Activated effector memory CD4-positive, alpha-beta T cell treated with anti-CD3 and anti-CD28 coated beads, Interleukin-2, amount 50 U/mL, for 16 hours (primary cell): ENCODE data around the gene LRMDA.

Experiments used
- DNase-seq: peaks from one replicate; pipeline ENCODE4 v3.0.0-alpha.2; 2020

LRMDA gene

DNA sequence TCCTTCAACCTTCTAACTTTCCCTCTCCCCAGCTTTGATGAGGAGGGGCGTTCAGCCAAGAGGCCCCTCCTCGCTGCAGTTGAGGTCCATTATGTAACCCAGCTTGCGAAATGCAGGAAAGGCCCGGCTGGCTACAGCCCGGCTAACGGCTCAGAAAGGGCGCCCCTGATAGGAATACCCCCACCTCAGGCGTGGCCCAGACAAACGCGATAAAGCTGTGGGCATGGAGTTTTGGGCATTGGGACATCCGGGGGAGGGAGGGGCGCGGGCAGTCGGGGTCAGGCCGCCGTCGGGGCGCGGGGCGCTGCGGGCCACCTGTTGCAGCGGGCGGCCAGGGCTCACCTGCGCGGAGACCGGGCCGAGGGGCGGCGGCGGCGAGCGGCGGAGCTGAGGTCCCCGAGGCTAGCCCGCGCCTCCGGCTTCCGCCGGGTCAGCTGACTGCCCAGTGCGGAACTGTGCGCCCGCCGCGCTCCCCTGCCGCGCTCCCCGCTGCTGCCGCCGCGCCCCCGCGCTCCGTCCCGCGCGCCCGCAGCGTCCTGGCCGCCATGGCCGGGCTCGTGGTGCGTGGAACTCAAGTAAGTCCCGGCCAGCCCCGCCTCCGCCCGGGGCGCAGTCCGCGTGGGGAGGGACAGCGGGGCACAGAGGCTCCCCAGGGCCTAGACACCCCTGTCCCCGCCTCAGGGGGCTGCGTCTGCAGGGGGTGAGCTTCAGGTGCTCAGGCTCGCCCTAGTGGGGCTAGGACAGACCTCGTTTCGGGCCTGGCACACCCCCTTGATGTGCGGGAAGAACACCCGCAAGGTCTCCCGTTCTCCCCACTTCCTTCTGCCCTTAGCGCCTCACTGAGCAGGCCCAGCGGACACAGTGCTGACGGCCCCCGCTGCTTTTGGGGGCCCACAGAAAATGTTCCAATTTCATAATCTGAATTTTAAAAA, at the start of gene LRMDA:
LRMDA (plus strand) TSS at position 445 of the 932 bp plus-strand sequence.
- DNase-seq, result peak; percentile 21

DNA sequence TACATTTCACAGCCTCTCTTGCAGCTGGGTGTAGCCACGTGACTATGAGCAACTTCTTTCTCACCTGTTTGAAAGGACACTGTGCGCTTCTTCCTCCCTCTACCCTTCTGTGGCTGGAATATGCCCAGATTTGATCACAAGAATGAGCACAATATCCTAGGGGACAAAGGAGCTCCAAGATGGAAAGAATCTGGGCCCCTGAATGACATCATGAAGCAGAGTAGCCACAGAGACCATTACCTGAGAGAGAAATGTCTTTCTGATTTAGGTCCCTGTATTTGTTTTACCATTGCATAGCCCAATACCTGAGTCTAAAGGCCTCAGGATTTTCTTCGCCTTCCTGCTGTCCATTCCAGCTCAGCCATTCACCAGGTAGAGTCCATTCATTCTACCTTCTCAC, 45.3 kb upstream of the LRMDA start:
- no peak for DNase-seq

GRCh38 chr10:75388082-75388481, 43.3 kb upstream of the LRMDA start:
- no peak for DNase-seq

DNA sequence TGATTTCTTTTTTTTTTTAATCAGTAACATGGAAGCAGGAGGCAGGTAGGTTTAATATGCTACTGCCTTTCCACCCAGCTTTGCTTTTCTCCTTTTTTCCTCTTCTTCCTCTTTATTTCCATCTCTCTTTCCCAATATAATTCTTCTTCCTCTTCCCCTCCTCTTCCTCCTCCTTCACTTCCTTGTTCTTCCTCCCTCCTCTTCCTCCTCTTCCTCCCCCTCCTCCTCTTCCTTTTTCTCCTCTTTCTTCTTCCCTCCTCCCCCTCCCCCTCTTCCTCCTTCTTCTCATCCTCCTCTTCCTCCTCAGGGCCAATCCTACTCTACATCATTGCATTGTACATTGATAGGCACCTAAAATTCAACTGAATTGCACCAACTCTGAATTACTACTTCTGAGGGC, 41.2 kb upstream of the LRMDA start:
- no peak for DNase-seq

DNA sequence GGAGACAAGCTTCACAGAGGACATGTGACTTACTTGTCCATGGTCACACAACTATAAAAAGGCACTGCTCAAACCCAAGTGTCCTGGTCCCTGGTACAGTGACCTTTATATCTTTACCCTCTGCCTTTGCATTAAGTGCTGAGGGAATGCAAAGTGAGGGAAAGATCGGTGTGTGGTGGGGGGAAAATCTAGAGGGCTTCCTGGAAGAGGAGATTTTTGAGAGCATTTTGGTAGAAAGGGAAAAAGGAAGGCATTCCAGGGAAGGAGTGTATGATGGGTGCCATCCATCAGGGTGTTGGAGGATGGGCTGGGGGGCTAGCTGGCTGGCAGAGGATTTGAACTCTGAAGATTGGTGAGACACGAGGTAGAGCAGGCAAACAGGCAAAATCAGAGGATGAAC, 39.2 kb upstream of the LRMDA start:
- no peak for DNase-seq

DNA sequence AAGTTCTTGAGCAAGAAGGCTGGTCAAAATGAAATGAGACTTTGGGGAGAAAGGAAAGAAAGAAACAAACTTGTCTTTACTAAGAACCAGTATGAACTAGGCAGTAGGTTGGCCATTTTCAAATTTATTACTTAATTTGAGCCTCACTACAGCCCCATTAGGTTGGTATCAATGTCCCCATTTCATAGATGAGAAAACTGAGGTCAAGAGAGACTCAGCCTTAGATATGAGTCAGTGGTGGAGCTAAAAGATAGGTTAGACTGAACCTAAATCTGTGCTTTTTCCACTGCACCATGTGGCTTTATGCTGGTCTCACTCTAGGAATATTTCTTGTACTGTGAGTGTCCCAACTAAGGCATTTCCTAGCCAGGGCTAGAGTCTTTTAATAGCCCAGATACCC, 38.7 kb upstream of the LRMDA start:
- DNase-seq, result no peak

GRCh38 chr10:75394221-75394620, 37.2 kb upstream of the LRMDA start:
- DNase-seq, result no peak

DNA sequence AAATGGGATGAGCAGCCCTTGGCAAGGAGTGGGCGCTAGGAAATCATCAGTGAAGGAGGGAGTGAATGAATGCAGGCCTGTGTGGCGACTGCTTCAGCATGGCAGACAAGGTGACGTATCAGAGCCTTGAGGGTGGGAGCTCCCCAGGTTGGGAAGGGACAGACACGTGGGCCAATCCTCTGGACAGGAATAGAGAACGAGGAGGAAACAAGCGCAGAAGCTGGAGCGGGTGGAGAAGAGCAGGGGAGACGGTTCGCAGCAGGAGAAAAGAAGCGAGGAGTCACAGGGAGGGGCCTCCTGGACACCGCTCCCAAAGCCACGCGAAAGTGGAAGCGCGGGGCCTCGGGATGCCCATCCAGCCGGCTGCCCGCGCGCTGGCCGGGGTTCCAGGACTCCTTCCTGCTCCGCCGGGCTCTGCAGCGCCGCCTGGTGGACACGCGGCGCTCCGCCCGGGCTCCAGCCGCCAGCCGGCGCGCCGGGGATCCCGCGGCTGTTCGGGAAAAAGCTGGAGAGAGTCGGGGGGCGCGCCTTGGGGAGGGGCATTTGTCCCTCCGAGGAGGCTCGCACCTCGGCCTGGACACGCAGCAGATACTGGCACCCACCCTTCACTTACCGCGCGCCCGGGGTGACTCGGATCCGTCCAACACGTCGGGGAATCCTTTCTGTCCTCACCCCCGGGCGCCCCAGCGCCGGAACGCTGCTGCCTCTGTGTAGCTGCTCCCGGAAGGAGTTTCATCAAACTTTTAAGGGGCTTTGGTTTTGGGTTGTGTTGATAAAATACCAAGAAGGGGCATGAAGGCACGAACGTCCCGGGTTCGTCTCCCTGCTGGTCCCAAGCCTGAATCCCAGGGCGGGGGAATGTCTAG, 36.1 kb upstream of the LRMDA start:
- no peak for DNase-seq

DNA sequence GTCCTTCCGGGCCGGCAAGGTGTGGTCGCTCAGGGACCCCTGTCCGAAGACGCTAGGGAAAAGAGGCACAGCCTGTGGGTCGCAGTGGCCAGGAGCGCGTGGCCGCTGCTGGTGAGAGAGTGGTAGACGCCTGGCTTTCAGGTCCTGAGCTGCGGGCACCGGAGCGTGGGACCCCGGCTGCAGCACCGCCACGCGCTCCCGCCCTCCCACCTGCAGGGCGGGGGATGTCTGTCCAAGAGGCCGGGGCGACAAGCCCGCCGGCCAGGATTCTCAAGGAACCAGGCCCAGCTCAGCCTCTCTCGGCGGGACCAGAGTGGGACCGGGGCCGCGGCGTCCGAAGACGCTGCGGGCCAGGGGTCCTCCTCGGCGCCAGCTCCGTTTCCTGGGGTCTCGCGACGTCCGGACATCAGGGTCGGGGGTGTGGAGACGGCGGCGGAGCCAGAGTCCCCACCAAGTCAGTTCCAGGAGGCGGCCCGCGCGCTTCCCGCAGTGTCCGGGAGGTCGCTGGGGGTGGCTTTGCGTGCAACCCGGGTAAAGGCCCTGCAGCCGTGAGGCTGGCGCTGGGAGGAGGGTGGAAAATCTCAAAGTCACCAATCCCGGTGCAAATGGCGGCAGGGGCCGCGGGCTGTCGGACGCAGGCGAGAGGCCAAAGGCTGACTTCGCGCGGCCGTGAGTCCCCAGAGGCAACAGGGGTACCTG, 35.3 kb upstream of the LRMDA start:
- no peak for DNase-seq

DNA sequence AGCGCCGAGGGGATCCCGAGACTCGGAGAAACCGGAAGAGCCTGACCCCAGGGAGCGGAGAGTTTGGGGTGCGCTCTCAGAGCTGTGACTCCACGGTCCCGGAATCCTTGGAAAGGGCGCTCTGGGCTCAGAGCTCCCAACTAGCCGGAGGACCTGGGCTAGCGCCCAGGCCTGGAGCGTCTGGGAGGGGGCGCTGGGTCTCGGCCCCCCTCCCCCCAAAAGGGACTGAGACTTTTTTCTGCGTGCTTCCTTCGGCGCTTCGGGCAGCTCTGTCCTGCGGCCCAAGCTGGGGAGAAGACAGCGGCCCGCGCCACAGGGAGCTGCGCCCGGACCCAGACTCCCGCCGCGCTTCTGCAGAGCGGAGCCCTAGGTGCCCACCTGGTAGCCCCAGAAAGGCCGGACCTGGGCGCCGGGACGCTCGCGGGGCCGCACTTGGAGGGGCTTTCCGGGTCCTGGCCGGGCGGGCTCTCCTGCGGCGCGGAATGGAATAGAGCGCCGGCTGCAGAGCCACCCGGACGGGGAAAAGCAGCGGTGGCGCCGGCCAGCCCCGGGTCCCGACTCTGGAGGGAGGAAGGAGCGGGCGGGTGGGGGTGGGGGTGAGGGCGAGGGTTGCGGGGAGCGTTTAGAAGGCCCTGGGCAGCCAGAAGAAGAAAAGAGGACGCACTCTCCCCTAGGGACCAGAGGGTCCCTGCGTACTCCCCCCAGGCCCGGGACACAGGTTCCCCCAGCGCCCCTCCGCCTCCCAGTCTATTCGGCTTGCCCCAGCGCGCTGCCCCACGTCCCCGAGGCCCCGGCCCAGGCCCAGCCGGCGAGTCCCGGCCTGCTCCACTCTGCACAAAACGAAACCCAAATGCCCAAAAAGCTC, 34.6 kb upstream of the LRMDA start:
- DNase-seq, result no peak

- no peak for DNase-seq
These were observed 33.8 kb upstream of the LRMDA start for GRCh38 chr10:75397496-75398199.

GRCh38 chr10:75398200-75398691, 33.2 kb upstream of the LRMDA start:
- no peak for DNase-seq

DNA sequence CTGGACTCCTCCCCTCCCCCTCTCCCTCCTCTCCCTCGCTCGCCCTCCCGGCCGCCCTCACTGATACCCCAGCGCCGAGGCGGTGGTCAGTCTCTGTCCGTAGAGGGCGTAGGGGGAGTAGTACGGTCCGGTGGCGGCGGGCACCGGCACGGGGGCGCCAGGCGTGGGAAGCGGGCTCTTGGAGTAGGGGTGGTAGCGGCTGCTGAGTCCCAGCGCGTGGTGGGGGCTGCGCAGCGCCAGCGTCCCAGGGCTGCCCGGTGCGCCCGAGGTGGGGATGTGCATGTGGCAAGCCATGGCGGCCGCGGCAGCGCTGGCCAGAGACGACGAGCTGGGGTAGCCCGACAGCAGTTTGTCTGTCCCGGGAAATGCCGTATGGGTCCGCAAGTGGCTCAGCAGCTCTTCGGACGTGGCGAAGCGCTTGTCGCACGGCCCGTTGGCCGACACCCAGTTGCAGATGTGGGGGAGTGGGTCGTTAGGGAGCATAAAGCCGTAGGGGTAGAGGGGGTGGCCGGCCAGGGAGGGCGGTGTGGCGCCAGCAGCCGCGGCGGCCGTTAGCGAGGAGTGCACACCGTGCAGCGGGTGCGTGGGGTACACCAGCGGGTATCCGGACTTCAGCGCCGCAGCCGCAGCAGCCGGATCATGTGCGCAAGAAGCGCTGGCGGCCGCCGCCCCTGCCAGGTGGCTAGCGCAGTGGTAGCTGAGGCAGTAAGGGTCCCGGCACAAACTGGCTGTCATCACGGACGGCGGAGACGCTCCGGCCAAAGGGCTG, 32.5 kb upstream of the LRMDA start:
- no peak for DNase-seq

- peak; percentile 74 for DNase-seq
These were observed 31.8 kb upstream of the LRMDA start for GRCh38 chr10:75399461-75400162.

- DNase-seq, result no peak
These were observed 31.2 kb upstream of the LRMDA start for GRCh38 chr10:75400163-75400770.

DNA sequence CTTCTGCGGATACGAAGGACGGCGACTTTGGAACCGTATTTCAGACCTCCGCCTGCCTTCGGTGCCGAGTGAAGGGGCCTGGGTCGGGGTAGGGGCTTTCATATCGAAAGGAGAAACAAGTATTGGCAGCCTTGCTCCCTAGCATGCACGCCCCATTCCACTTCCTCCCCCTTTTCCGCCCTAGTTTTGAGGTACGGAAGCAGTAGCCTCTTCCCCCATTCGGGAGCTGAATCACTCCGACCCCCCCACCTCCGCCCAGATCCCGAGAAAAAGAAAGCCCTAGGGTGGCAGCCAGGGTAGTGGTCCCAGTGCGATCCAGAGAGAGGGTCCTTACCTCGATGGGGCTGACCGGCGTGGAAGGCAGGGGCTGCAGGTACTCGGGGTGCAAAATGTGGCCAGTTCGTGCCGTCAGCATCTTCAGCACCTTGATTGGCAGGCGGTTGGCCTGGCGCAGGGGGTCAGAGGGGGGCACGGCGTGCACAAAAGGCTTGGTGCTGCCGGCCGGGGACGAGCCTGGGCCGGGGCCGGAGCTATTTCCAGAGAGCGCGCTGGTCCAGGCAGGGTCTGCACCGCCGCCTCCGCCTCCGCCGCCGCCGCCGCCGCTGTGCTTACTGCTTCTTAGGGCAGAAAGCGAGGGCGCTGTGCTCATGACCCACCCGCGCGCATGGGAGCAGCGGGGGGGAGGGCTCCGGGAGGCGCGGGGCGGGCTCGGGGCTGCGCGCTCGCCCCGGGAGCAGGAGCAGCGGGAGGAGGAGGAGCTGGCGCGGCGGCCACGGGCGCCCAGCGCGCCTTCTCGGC, 30.5 kb upstream of the LRMDA start:
- DNase-seq, result no peak

DNA sequence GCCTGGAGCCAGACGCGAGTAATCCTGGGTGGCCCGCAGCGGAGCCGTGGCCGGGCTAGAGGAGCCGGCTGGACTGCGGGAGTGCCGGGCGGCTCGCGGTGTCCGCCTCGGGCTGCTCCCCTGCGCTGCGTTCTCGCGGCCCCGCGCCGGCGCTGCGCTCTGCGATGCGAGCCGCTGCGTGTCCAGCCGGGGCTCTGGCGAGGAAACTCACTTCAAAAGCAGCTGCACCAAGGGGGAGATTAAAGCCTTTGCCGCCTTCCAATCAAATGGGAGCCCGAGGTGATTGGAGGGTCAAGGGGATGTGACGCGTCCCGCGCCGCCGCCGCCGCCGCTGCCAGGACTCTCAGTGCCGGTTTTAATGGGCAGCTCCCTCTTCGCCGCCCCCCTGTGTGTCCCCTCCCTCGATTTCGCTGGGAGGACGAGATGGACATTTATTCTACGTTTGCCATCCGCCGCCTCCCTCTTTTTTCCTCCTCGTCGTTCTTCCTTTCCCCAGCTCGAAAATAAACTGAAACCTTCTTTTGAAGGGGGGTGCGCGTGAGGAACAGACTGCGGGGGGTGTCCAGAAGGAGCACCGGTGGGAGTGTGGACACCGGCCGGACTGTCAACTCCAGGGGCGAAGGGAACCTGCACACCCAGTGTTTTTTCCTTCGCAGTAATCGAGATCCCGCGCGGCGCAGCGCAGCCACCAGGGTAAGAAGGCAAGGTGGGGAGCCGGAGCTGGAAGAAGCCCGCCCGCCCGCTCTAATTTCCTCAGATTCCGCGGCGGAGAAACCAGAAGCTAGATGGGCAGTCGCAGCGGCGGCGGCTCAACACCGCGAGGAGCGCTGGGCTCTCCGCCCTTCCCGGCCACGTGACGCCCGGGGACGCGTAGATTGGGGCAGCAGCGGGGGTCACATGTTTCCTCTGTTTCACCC, 29.6 kb upstream of the LRMDA start, which contains the start of gene ZNF503:
ZNF503 (minus strand) TSS at position 196 of the 917 bp plus-strand sequence. CDS start 345 bp downstream, outside the sequence.
- no peak for DNase-seq
